H9 (cell line): Measurements from ENCODE around the gene PAK1. TPM values are rescaled to one million over a fixed set of nuclear protein-coding genes. Genes with fewer than 3 reads are reported as not detected.

Experiments
- DNase-seq: peaks from one replicate; pipeline ENCODE4 v3.0.0-alpha.2; 2017
- H2AFZ ChIP-seq: one replicate; pipeline ENCODE4 v1.6.1; 2013; ENCODE audit warnings: mild to moderate bottlenecking, low read length, control low read depth, moderate library complexity
- H2AK5ac ChIP-seq: 2 replicates; pipeline ENCODE4 v1.6.1; 2013; ENCODE audit warnings: low read length, control low read depth, mixed read lengths; ENCODE audit not compliant: insufficient read length
- H2BK120ac ChIP-seq: one replicate; pipeline ENCODE4 v1.6.1; 2013; ENCODE audit warnings: low read depth, mild to moderate bottlenecking, low read length, control low read depth, inconsistent platforms; ENCODE audit not compliant: poor library complexity, severe bottlenecking
- H2BK12ac ChIP-seq: 2 replicates; pipeline ENCODE4 v1.6.1; 2013; ENCODE audit warnings: low read length, control low read depth, mixed read lengths, low read depth; ENCODE audit not compliant: insufficient read length
- H2BK15ac ChIP-seq: 2 replicates; pipeline ENCODE4 v1.6.1; 2013; ENCODE audit warnings: low read depth, low read length, control low read depth
- H2BK20ac ChIP-seq: one replicate; pipeline ENCODE4 v1.6.1; 2013; ENCODE audit warnings: low read depth, mild to moderate bottlenecking, low read length, control low read depth, inconsistent platforms; ENCODE audit not compliant: poor library complexity, severe bottlenecking
- H2BK5ac ChIP-seq: 2 replicates; pipeline ENCODE4 v1.6.1; 2013; ENCODE audit warnings: low read length, control low read depth, mixed read lengths; ENCODE audit not compliant: insufficient read length
- H3K14ac ChIP-seq: 2 replicates; pipeline ENCODE4 v1.6.1; 2013; ENCODE audit warnings: low read length, control low read depth; ENCODE audit not compliant: insufficient read depth
- H3K18ac ChIP-seq: 2 replicates; pipeline ENCODE4 v1.6.1; 2013; ENCODE audit warnings: low read depth, mild to moderate bottlenecking, mixed read lengths, low read length, control low read depth; ENCODE audit not compliant: insufficient read length
- H3K23ac ChIP-seq: 2 replicates; pipeline ENCODE4 v1.6.1; 2013; ENCODE audit warnings: low read length, control low read depth, mixed read lengths, low read depth; ENCODE audit not compliant: insufficient read length
- H3K23me2 ChIP-seq: 2 replicates; pipeline ENCODE4 v1.6.1; 2013; ENCODE audit warnings: low read depth, mild to moderate bottlenecking, mixed read lengths, low read length, control low read depth; ENCODE audit not compliant: insufficient read length, poor library complexity, severe bottlenecking
- H3K27ac ChIP-seq: 2 replicates; pipeline ENCODE4 v1.5.1; 2013; ENCODE audit warnings: low read length, control low read depth, mixed read lengths, low read depth; ENCODE audit not compliant: insufficient read length
- H3K27me3 ChIP-seq: 2 replicates; pipeline ENCODE4 v1.6.1; 2013; ENCODE audit warnings: low read length, control low read depth, inconsistent platforms; ENCODE audit not compliant: insufficient read depth
- H3K4ac ChIP-seq: 2 replicates; pipeline ENCODE4 v1.6.1; 2013; ENCODE audit warnings: low read depth, mild to moderate bottlenecking, control low read depth, inconsistent platforms, low read length, moderate library complexity
- H3K4me1 ChIP-seq: 2 replicates; pipeline ENCODE4 v1.6.1; 2013; ENCODE audit warnings: low read length, control low read depth, inconsistent platforms; ENCODE audit not compliant: insufficient read depth
- H3K4me2 ChIP-seq: 2 replicates; pipeline ENCODE4 v1.6.1; 2013; ENCODE audit warnings: low read length, control low read depth, mixed read lengths; ENCODE audit not compliant: insufficient read length, insufficient read depth
- H3K56ac ChIP-seq: 2 replicates; pipeline ENCODE4 v1.6.1; 2013; ENCODE audit warnings: low read depth, mild to moderate bottlenecking, mixed read lengths, low read length, control low read depth; ENCODE audit not compliant: insufficient read length
- H3K79me1 ChIP-seq: 2 replicates; pipeline ENCODE4 v1.6.1; 2013; ENCODE audit warnings: low read depth, mild to moderate bottlenecking, moderate library complexity, low read length, control low read depth, inconsistent platforms; ENCODE audit not compliant: insufficient read depth, poor library complexity, severe bottlenecking
- H3K79me2 ChIP-seq: 2 replicates; pipeline ENCODE4 v1.6.1; 2013; ENCODE audit warnings: low read length, control low read depth, inconsistent platforms; ENCODE audit not compliant: insufficient read depth
- H3K9ac ChIP-seq: 2 replicates; pipeline ENCODE4 v1.6.1; 2013; ENCODE audit warnings: low read length, control low read depth, mixed read lengths; ENCODE audit not compliant: insufficient read length; ENCODE audit errors: extremely low read depth
- H3K9me3 ChIP-seq: one replicate; pipeline ENCODE4 v1.6.1; 2013; ENCODE audit warnings: low read depth, low read length, inconsistent platforms; ENCODE audit not compliant: control insufficient read depth
- H3T11ph ChIP-seq: one replicate; pipeline ENCODE4 v1.6.1; 2013; ENCODE audit warnings: mild to moderate bottlenecking, low read length, control low read depth, inconsistent platforms
- H4K20me1 ChIP-seq: one replicate; pipeline ENCODE4 v1.6.1; 2013; ENCODE audit not compliant: control insufficient read depth, insufficient read length, insufficient read depth
- H4K5ac ChIP-seq: 2 replicates; pipeline ENCODE4 v1.6.1; 2013; ENCODE audit warnings: low read depth, mild to moderate bottlenecking, mixed read lengths, low read length, control low read depth; ENCODE audit not compliant: insufficient read length
- H4K8ac ChIP-seq: replicated peaks from 2 replicates; pipeline ENCODE4 v1.6.1; 2013; ENCODE audit warnings: low read length, control low read depth, mixed read lengths, low read depth; ENCODE audit not compliant: insufficient read length
- H4K91ac ChIP-seq: 2 replicates; pipeline ENCODE4 v1.6.1; 2013; ENCODE audit warnings: low read depth, mild to moderate bottlenecking, moderate library complexity, mixed read lengths, low read length, control low read depth; ENCODE audit not compliant: insufficient read length
- H3K27ac Mint-ChIP-seq, 3 experiments: 2 replicates in 2 of 3; 3 replicates in 1 of 3; pipeline ENCODE4 v1.8.0; 2020 to 2021; ENCODE audit warnings: mixed read lengths in 3 of 3, mild to moderate bottlenecking in 1 of 3, moderate library complexity in 1 of 3
- H3K27me3 Mint-ChIP-seq: 2 replicates; pipeline ENCODE4 v1.8.0; 2021; ENCODE audit warnings: low read depth, mild to moderate bottlenecking, moderate library complexity, mixed read lengths
- H3K36me3 Mint-ChIP-seq, 3 experiments: 2 replicates in 2 of 3; 3 replicates in 1 of 3; pipeline ENCODE4 v1.8.0; 2020 to 2021; ENCODE audit warnings: low read depth in 3 of 3, mixed read lengths in 3 of 3; ENCODE audit not compliant: insufficient read depth in 1 of 3
- H3K4me1 Mint-ChIP-seq, 2 experiments: 2 replicates each; pipeline ENCODE4 v1.8.0; 2020; ENCODE audit warnings: mixed read lengths in 2 of 2
- H3K4me3 Mint-ChIP-seq, 2 experiments: 2 replicates in 1 of 2; 3 replicates in 1 of 2; pipeline ENCODE4 v1.8.0; 2020 to 2021; ENCODE audit warnings: mild to moderate bottlenecking in 2 of 2, mixed read lengths in 2 of 2, moderate library complexity in 1 of 2
- H3K9me3 Mint-ChIP-seq, 2 experiments: 2 replicates in 1 of 2; 3 replicates in 1 of 2; pipeline ENCODE4 v1.8.0; 2020; ENCODE audit warnings: mild to moderate bottlenecking in 2 of 2, mixed read lengths in 2 of 2, moderate library complexity in 1 of 2
- CTCF ChIP-seq: fragments of 200-600 bp; sonication (generic); conservative IDR thresholded peaks from 3 replicates; pipeline ENCODE4 v1.8.0; 2021; ENCODE audit warnings: antibody characterized with exemption, mild to moderate bottlenecking
- WGBS: extraction: QIAGEN DNeasy Blood & Tissue Kit; methylation state at CpG from one replicate; pipeline ENCODE4 v1.1.7; 2013; ENCODE audit warnings: missing lambda C conversion rate, low lambda C conversion rate, mixed read lengths; ENCODE audit not compliant: insufficient read length; ENCODE audit errors: extremely low coverage; 5-methylcytosine and 5-hydroxymethylcytosine counted together
- total RNA-seq: library from RNA; stranded (reverse); gene quantifications from 2 replicates; pipeline ENCODE4 v1.2.1, GENCODE V29; 2021

The PAK1 gene
- total RNA-seq, 1 experiment from 2014 or later: 122 TPM

DNA sequence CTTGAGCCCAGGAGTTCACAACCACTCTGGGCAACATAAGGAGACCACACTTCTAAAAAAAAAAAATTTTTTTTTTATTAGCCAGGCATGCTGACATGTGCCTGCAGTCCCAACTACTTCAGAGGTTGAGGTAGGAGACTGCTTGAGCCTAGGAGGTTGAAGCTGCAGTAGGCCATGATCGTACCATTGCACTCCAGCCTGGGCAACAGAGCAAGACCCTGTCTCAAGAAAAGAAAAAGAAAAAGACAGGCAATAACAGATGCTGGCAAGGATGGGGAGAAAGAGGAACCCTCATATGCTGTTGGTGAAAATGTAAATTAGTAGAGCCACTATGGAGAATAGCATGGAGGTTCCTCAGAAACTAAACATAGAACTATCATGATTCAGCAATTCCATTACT lies 64.8 kb downstream of the PAK1 start:
- H4K91ac ChIP-seq: no peak overlapping the region
- no peak overlapping the region for H2AFZ ChIP-seq
- H3K79me2 ChIP-seq: peaks cover 57% of the 10 kb centered on the region; the same call in 1 of the 2 replicates
- H4K20me1 ChIP-seq: no peaks in the 10 kb centered on the region
- H3K9me3 ChIP-seq: no peaks in the 10 kb centered on the region
- no peak overlapping the region for H3T11ph ChIP-seq
- no peak overlapping the region for H3K23ac ChIP-seq
- no peak overlapping the region for H4K5ac ChIP-seq
- no peak overlapping the region for H2AK5ac ChIP-seq
- no peaks in the 10 kb centered on the region for H3K27me3 ChIP-seq
- no peak overlapping the region for H3K14ac ChIP-seq
- no peak overlapping the region for H2BK120ac ChIP-seq
- no CpG with 5 or more reads among the region's 1 CpG for WGBS
- no peak for DNase-seq
- no peak overlapping the region for H2BK15ac ChIP-seq
- no peak overlapping the region for H3K9ac ChIP-seq
- H3K4ac ChIP-seq: no peak overlapping the region
- no peak for TF ChIP-seq CTCF
- no peak overlapping the region for H3K56ac ChIP-seq
- Mint-ChIP-seq H3K27me3 (no peaks in the 10 kb centered on the region), H3K9me3 (no peaks in the 10 kb centered on the region), H3K27ac (peak overlapping the region in 1 of 3 experiments; percentile 24; a peak in 1 of 7 replicates), H3K36me3 (no peaks in the 10 kb centered on the region; a peak in 2 of 7 replicates), H3K4me1 (peaks cover 54 to 55% of the 10 kb centered on the region in 2 experiments), H3K4me3 (peak overlapping the region in 1 of 2 experiments; percentile 22; a peak in 1 of 5 replicates)
- no peak overlapping the region for H2BK5ac ChIP-seq
- no peak overlapping the region for H4K8ac ChIP-seq
- peaks cover 15% of the 10 kb centered on the region for H3K4me1 ChIP-seq
- H2BK20ac ChIP-seq: no peak overlapping the region
- H2BK12ac ChIP-seq: no peak overlapping the region
- H3K79me1 ChIP-seq: no peaks in the 10 kb centered on the region
- no peak overlapping the region for H3K18ac ChIP-seq
- no peak overlapping the region for H3K4me2 ChIP-seq
- H3K23me2 ChIP-seq: peaks cover 11% of the 10 kb centered on the region
- H3K27ac ChIP-seq: no peak overlapping the region
